ENCODE results near the gene SCYL1. TPM values are rescaled to one million over a fixed set of nuclear protein-coding genes. Genes with fewer than 3 reads are reported as not detected.

Gene SCYL1
- total and polyA plus RNA-seq, 4 donors = 33.7 to 62.0 (median 52.6) TPM

- 93% methylated on average over 7 of the region's 7 CpGs for WGBS
- no peak for TF ChIP-seq MAX (IDR thresholded peaks at IDR 0.05)
- no peak for TF ChIP-seq RXRA (IDR thresholded peaks at IDR 0.05)
- TF ChIP-seq HNF4A (conservative IDR thresholded peaks at IDR 0.05) = no peak
- no peak for TF ChIP-seq ZBTB33 (IDR thresholded peaks at IDR 0.05)
- TF ChIP-seq ATF3 (IDR thresholded peaks at IDR 0.05) = no peak
- no peak for TF ChIP-seq YY1 (IDR thresholded peaks at IDR 0.05)
- no peak for TF ChIP-seq SP1 (IDR thresholded peaks at IDR 0.05)
- no peak for TF ChIP-seq CTCF (IDR thresholded peaks at IDR 0.05; ENCODE audit: low read depth, low read length, missing input control)
- Histone ChIP-seq H3K27me3 (ENCODE audit: control insufficient read depth in 4 of 4, insufficient read depth in 4 of 4, low read length in 3 of 4) (no peaks in the 10 kb centered on the region), H3K9ac (ENCODE audit: low read depth in 1 of 2, low read length in 2 of 2) (no peak overlapping the region), H3K9me3 (ENCODE audit: control insufficient read depth in 4 of 4, low read length in 3 of 4) (no peaks in the 10 kb centered on the region), H3K27ac (ENCODE audit: low read depth in 1 of 2, low read length in 2 of 2) (no peak overlapping the region), H3K4me3 (ENCODE audit: low read depth in 1 of 3, low read length in 3 of 3) (no peak overlapping the region), H3K36me3 (ENCODE audit: control insufficient read depth in 4 of 4, insufficient read depth in 3 of 4, low read depth in 1 of 4, low read length in 3 of 4) (peaks cover 0 to 3% (median 0%) of the 10 kb centered on the region in 4 donors), H3K4me1 (ENCODE audit: control insufficient read depth in 4 of 4, insufficient read depth in 4 of 4, low read length in 3 of 4) (peaks cover 8 to 35% (median 12%) of the 10 kb centered on the region in 4 donors)
- no peak for DNase-seq (ENCODE audit: low spot score)
Observed at GRCh38 chr11:65562020-65562419, 37.1 kb downstream of the SCYL1 start.

- Histone ChIP-seq H3K27me3 (ENCODE audit: control insufficient read depth in 4 of 4, insufficient read depth in 4 of 4, low read length in 3 of 4) (no peaks in the 10 kb centered on the region), H3K9ac (ENCODE audit: low read depth in 1 of 2, low read length in 2 of 2) (no peak overlapping the region), H3K9me3 (ENCODE audit: control insufficient read depth in 4 of 4, low read length in 3 of 4) (no peaks in the 10 kb centered on the region), H3K27ac (ENCODE audit: low read depth in 1 of 2, low read length in 2 of 2) (no peak overlapping the region), H3K4me3 (ENCODE audit: low read depth in 1 of 3, low read length in 3 of 3) (no peak overlapping the region), H3K4me1 (ENCODE audit: control insufficient read depth in 4 of 4, insufficient read depth in 4 of 4, low read length in 3 of 4) (peaks cover 6 to 29% (median 8%) of the 10 kb centered on the region in 4 donors), H3K36me3 (ENCODE audit: control insufficient read depth in 4 of 4, insufficient read depth in 3 of 4, low read depth in 1 of 4, low read length in 3 of 4) (peaks cover 0 to 3% (median 0%) of the 10 kb centered on the region in 4 donors)
- WGBS = 90% methylated on average over 9 of the region's 9 CpGs
- TF ChIP-seq GABPA (IDR thresholded peaks at IDR 0.05 in 1 of 2, conservative IDR thresholded peaks at IDR 0.05 in 1 of 2) (no peak), EGR1 (IDR thresholded peaks at IDR 0.05; ENCODE audit: low read depth in 2 of 2) (no peak), FOXA2 (IDR thresholded peaks at IDR 0.05) (no peak), MAX (IDR thresholded peaks at IDR 0.05) (no peak), REST (IDR thresholded peaks at IDR 0.05) (no peak)
- no peak for DNase-seq (ENCODE audit: low spot score)
Observed at GRCh38 chr11:65562788-65563187, 37.9 kb downstream of the SCYL1 start.
